Measurements from ENCODE around the gene DVL1.

GRCh38 chr1:1371364-1371745, 22.1 kb upstream of the DVL1 start:
- no peak for TF ChIP-seq EP300 (IDR thresholded peaks at IDR 0.05)
- no peak for TF ChIP-seq CTCF (IDR thresholded peaks at IDR 0.05)
- TF ChIP-seq POLR2A (IDR thresholded peaks at IDR 0.05) = no peak

All from tibial nerve (tissue), 4 donors.